Occipital lobe (tissue), 3 donors: ENCODE results near the gene DGCR8. TPM values are rescaled to one million over a fixed set of nuclear protein-coding genes. Genes with fewer than 3 reads are reported as not detected.
"Not testable (repeated sequence)": the region's sequence is repeated elsewhere in the genome, so short reads cannot be mapped to it uniquely, and the experiment has no call there.

Experiments used
- DNase-seq: peaks from one replicate; lab custom pipeline; 2025; lab: John Stamatoyannopoulos, UW
- small RNA-seq: library from RNA; depleted of rRNA; stranded (forward); fragments of <200 nt; gene quantifications from one replicate; pipeline ENCODE3, GENCODE V24; 2014
- total RNA-seq: library from RNA; depleted of rRNA; stranded (reverse); fragments of >200 nt; gene quantifications from one replicate; pipeline ENCODE4 v1.2.3, GENCODE V29; 2014

The DGCR8 gene
- total RNA-seq, 1 donor from 2014 or later = 37.0 TPM

- DNase-seq = no peak
Observed at GRCh38 chr22:20152464-20152890, 72.4 kb downstream of the DGCR8 start.

GRCh38 chr22:20153945-20154344, 73.9 kb downstream of the DGCR8 start:
- DNase-seq = no peak

- DNase-seq = no peak
Observed at GRCh38 chr22:20154602-20155187, 74.7 kb downstream of the DGCR8 start.

DNA sequence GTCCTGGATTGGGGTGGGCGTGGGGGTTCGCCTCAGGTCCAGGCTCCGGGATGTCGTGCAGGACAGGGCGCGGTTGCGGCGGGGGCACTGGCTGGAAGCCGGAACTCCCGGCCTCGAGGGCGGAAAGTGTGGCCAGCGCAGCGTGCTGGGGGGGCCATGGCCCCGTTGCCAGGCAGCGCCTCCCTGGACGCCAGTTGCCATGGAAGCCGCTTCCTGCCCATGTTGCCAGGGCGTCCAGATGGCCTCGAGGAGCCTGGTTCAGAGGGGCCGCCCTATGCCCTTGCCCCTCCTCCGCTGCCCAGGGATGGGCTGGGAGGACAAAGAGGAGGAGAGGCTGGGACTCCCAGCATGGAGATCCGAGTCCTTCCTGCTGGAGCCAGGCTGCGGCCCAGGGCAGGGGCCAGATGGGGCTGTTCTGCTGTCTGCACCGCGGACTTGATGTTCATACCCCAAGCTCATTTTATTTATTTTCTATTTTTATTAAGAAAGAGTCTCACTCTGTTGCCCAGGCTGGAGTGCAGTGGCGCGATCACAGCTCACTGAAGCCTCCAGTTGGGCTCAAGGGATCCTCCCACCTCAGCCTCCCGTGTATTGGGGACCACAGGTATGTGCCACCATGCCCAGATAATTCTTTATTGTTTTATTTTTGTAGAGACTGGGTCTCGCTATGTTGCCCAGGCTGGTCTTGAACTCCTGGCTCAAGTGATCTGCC, 75.4 kb downstream of the DGCR8 start:
- no peak for DNase-seq

GRCh38 chr22:20156042-20156389, 76.0 kb downstream of the DGCR8 start:
- no peak for DNase-seq

- DNase-seq = peak; percentile 60
Observed at GRCh38 chr22:20156611-20157429, 76.8 kb downstream of the DGCR8 start.

- no peak for DNase-seq
Observed at GRCh38 chr22:20157430-20158183, 77.6 kb downstream of the DGCR8 start.

- DNase-seq = no peak
Observed at GRCh38 chr22:20158391-20159036, 78.5 kb downstream of the DGCR8 start.

- no peak for DNase-seq
Observed at GRCh38 chr22:20159076-20159475, 79.0 kb downstream of the DGCR8 start.

GRCh38 chr22:20159531-20159930, 79.5 kb downstream of the DGCR8 start:
- DNase-seq = not testable (repeated sequence)

- no peak for DNase-seq
Observed at GRCh38 chr22:20160041-20160440, 80.0 kb downstream of the DGCR8 start.

Small RNA genes lying within 50 kb of the gene (small RNA-seq; reads per million reads assigned to genes)
- 1.7 reads per million, percentile 82 among the genes with 10 or more reads in this experiment for gene MIR185
- 0.09 reads per million for gene MIR6816
- gene RF00017 = not detected
- gene RF00599 = not detected

Other genes with a start within 250 kb of the DGCR8 start
- 2.7 TPM for gene GNB1L, start 225.4 kb upstream of the DGCR8 start, total RNA-seq
- 12.3 TPM for gene RTL10, start 225.4 kb upstream of the DGCR8 start, total RNA-seq
- gene COMT, start 138.5 kb upstream of the DGCR8 start, total RNA-seq = 49.0 TPM
- gene TXNRD2, start 138.4 kb upstream of the DGCR8 start, total RNA-seq = 8.0 TPM
- 47.3 TPM for gene ARVCF, start 63.4 kb upstream of the DGCR8 start, total RNA-seq
- gene TANGO2, start 59.1 kb upstream of the DGCR8 start, total RNA-seq = 15.9 TPM
- gene RANBP1, start 35.9 kb downstream of the DGCR8 start, total RNA-seq = 90.6 TPM
- gene TRMT2A, start 37.0 kb downstream of the DGCR8 start, total RNA-seq = 25.9 TPM
- 3.3 TPM for gene ZDHHC8, start 51.6 kb downstream of the DGCR8 start, total RNA-seq
- not detected for gene CCDC188, start 70.8 kb downstream of the DGCR8 start, total RNA-seq
- 9.5 TPM for gene RTN4R, start 188.1 kb downstream of the DGCR8 start, total RNA-seq
- gene DGCR6L, start 239.8 kb downstream of the DGCR8 start, total RNA-seq = 25.1 TPM